PC-3 (cell line): ENCODE results near the gene CASD1.

Source experiments
- EZH2phosphoT487 ChIP-seq: fragments of 300-600 bp; sonication (generic); IDR thresholded peaks from 2 replicates; pipeline ENCODE4 v1.6.1; 2018; ENCODE audit warnings: mild to moderate bottlenecking, antibody characterized with exemption, low read length, borderline replicate concordance
- TF ChIP-seq, protein P1 (sequence below): fragments of 300-600 bp; sonication (generic); conservative IDR thresholded peaks from 2 replicates; pipeline ENCODE4 v1.5.1; 2017; ENCODE audit warnings: antibody characterized with exemption, low read depth, mild to moderate bottlenecking, low read length

DNA sequence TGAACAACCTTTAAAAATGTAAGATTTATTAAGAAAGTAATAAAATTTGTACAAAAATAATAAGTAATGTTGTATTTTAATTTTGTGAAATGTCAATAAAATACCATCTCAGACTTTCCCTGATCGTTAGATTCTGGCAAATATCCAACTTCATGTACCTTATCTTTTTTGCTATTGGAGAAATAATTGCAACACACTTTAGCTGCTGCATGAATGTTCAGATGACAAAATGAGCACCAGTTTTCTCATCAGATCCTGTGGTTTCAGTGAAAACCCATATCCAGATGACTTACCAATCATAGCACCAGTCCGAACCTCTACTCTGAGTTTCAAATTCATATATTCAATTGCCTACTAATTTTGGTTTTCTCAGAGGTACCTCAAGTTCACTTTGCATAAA lies 69.9 kb downstream of the CASD1 start:
- TF ChIP-seq EZH2phosphoT487 = no peak
- TF ChIP-seq, protein P1, sequence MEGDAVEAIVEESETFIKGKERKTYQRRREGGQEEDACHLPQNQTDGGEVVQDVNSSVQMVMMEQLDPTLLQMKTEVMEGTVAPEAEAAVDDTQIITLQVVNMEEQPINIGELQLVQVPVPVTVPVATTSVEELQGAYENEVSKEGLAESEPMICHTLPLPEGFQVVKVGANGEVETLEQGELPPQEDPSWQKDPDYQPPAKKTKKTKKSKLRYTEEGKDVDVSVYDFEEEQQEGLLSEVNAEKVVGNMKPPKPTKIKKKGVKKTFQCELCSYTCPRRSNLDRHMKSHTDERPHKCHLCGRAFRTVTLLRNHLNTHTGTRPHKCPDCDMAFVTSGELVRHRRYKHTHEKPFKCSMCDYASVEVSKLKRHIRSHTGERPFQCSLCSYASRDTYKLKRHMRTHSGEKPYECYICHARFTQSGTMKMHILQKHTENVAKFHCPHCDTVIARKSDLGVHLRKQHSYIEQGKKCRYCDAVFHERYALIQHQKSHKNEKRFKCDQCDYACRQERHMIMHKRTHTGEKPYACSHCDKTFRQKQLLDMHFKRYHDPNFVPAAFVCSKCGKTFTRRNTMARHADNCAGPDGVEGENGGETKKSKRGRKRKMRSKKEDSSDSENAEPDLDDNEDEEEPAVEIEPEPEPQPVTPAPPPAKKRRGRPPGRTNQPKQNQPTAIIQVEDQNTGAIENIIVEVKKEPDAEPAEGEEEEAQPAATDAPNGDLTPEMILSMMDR = no peak
